Stomach (tissue), 9 donors: ENCODE measurements around the gene CTRB1. TPM values are rescaled to one million over a fixed set of nuclear protein-coding genes. Genes with fewer than 3 reads are reported as not detected.

Experiments
- DNase-seq, 2 donors: peaks; one replicate each; pipeline versions ENCODE4 v3.0.0 to v3.0.0-alpha.2; 2013 to 2019
- H3K27ac ChIP-seq, 5 donors: fragments of 200-600 bp in 4 of 5; sonication (generic) in 4 of 5; one replicate each; pipeline ENCODE4 v1.5.1; 2013 to 2019; ENCODE audit warnings: mild to moderate bottlenecking in 1 of 5, moderate library complexity in 1 of 5
- H3K27me3 ChIP-seq, 3 donors: fragments of 200-600 bp; sonication (generic); one replicate each; pipeline ENCODE4 v1.5.1; 2017 to 2019; ENCODE audit warnings: mixed run types in 1 of 3
- H3K36me3 ChIP-seq, 4 donors: fragments of 200-600 bp; sonication (generic); 1 replicate in 3 of 4; 2 replicates in 1 of 4; pipeline ENCODE4 v1.5.1; 2016 to 2019
- H3K4me1 ChIP-seq, 4 donors: fragments of 200-600 bp; sonication (generic); one replicate each; pipeline ENCODE4 v1.5.1; 2016 to 2019
- H3K4me3 ChIP-seq, 4 donors: fragments of 200-600 bp; sonication (generic) in 3 of 4; one replicate each; pipeline ENCODE4 v1.5.1; 2016 to 2019; ENCODE audit warnings: mild to moderate bottlenecking in 1 of 4
- H3K9me3 ChIP-seq, 4 donors: fragments of 200-600 bp; sonication (generic); one replicate each; pipeline ENCODE4 v1.5.1; 2016 to 2019
- CTCF ChIP-seq, 7 experiments: fragments of 450-650 bp in 4 of 7; fragments of 200-600 bp in 3 of 7; sonication (generic) in 3 of 7; IDR thresholded peaks; one replicate each; pipeline ENCODE4 v1.5.1; 2016 to 2019; ENCODE audit warnings: antibody characterized with exemption in 7 of 7, control low read depth in 2 of 7, mild to moderate bottlenecking in 1 of 7
- EP300 ChIP-seq: sonication (generic); formaldehyde crosslinking; IDR thresholded peaks from one replicate; pipeline ENCODE4 v1.6.1; 2017; ENCODE audit warnings: antibody characterized with exemption
- POLR2A ChIP-seq, 4 donors: fragments of 450-650 bp; IDR thresholded peaks; one replicate each; pipeline ENCODE4 v1.6.1; 2016; ENCODE audit warnings: antibody characterized with exemption in 4 of 4, control low read depth in 2 of 4, mild to moderate bottlenecking in 1 of 4, moderate library complexity in 1 of 4
- POLR2AphosphoS5 ChIP-seq, 3 donors: sonication (generic); formaldehyde crosslinking; IDR thresholded peaks; one replicate each; pipeline ENCODE4 v1.6.1; 2016; ENCODE audit warnings: antibody characterized with exemption in 3 of 3
- WGBS, 5 donors: extraction: QIAGEN DNeasy Blood & Tissue Kit in 3 of 5; methylation state at CpG; one replicate each; pipeline versions ENCODE4 v1.1.5 to v1.1.7; 2013 to 2018; 5-methylcytosine and 5-hydroxymethylcytosine counted together
- intact Hi-C: fragments of 100-400 bp; cut with DNase I; formaldehyde crosslinking; loops from one replicate; pipeline ENCODE4 v1.15.1; 2023; ENCODE audit warnings: low total_unique reads
- polyA plus RNA-seq, 3 donors: library from polyadenylated mRNA; stranded (reverse); fragments of 200-250 nt; gene quantifications; one replicate each; pipeline ENCODE4 v1.2.3, GENCODE V29; 2013
- total RNA-seq, 5 donors: library from RNA; depleted of rRNA; stranded (reverse); fragments of >200 nt; gene quantifications; one replicate each; pipeline versions ENCODE4 v1.1.0 to v1.2.3, GENCODE V29; 2014 to 2016
- donor health status: healthy with polysubstance abuse.
- donor health status: Bipolar disorder and iron deficiency.
- donor health status: healthy.

Gene CTRB1
- total and polyA plus RNA-seq, 8 donors = 2.5 to 35.9 (median 2.9) TPM; not detected in 5

GRCh38 chr16:75195811-75196790, 22.7 kb upstream of the CTRB1 start:
- H3K9me3 ChIP-seq = no peaks in the 10 kb centered on the region
- WGBS, 5 donors = 81 to 86% (median 84%) methylated on average over 24 of the region's 24 CpGs
- peak in 1 of 2 donors; percentile 22 for DNase-seq
- no peaks in the 10 kb centered on the region for H3K36me3 ChIP-seq
- H3K4me1 ChIP-seq = peaks cover 0 to 14% (median 7%) of the 10 kb centered on the region in 4 donors
- H3K4me3 ChIP-seq = no peak overlapping the region
- intact Hi-C loops = no loop called here
- TF ChIP-seq EP300 (no peak), POLR2AphosphoS5 (IDR thresholded peaks at IDR 0.05) (no peak), POLR2A (IDR thresholded peaks at IDR 0.05) (no peak), CTCF (IDR thresholded peaks at IDR 0.05) (no peak)
- H3K27me3 ChIP-seq = peaks cover 0 to 41% (median 12%) of the 10 kb centered on the region in 3 donors
- H3K27ac ChIP-seq = no peak overlapping the region

- Histone ChIP-seq H3K4me1 (peaks cover 0 to 14% (median 7%) of the 10 kb centered on the region in 4 donors), H3K27me3 (peaks cover 0 to 43% (median 12%) of the 10 kb centered on the region in 3 donors), H3K27ac (no peak overlapping the region), H3K4me3 (no peak overlapping the region), H3K36me3 (no peaks in the 10 kb centered on the region), H3K9me3 (no peaks in the 10 kb centered on the region)
- WGBS, 5 donors = 70 to 78% (median 75%) methylated on average over 6 to 9 of the region's 9 CpGs
- peak in 1 of 2 donors; percentile 5 for DNase-seq
- no peak for TF ChIP-seq POLR2AphosphoS5 (IDR thresholded peaks at IDR 0.05)
- TF ChIP-seq EP300 = no peak
- TF ChIP-seq POLR2A (IDR thresholded peaks at IDR 0.05) = no peak
- TF ChIP-seq CTCF (IDR thresholded peaks at IDR 0.05) = no peak
- intact Hi-C loops = no loop called here
Measured at GRCh38 chr16:75196836-75197235, 22.0 kb upstream of the CTRB1 start.

GRCh38 chr16:75197522-75198134, 21.2 kb upstream of the CTRB1 start:
- intact Hi-C loops = no loop called here
- 49 to 59% (median 54%) methylated on average over 14 of the region's 14 CpGs for WGBS, 5 donors

More at GRCh38 chr16:75197522-75198134, 21.2 kb upstream of the CTRB1 start:
- no peak overlapping the region for H3K4me3 ChIP-seq
- no peak overlapping the region for H3K27ac ChIP-seq
- TF ChIP-seq CTCF (IDR thresholded peaks at IDR 0.05) (no peak), POLR2AphosphoS5 (IDR thresholded peaks at IDR 0.05) (no peak), EP300 (no peak), POLR2A (IDR thresholded peaks at IDR 0.05) (no peak)
- peaks cover 0 to 14% (median 7%) of the 10 kb centered on the region in 4 donors for H3K4me1 ChIP-seq
- no peaks in the 10 kb centered on the region for H3K36me3 ChIP-seq
- H3K9me3 ChIP-seq = no peaks in the 10 kb centered on the region
- peak in 1 of 2 donors; percentile 8 for DNase-seq
- H3K27me3 ChIP-seq = peaks cover 0 to 43% (median 12%) of the 10 kb centered on the region in 3 donors
